Heart left ventricle (tissue), 16 donors: ENCODE measurements around the gene ACE. TPM values are rescaled to one million over a fixed set of nuclear protein-coding genes. Genes with fewer than 3 reads are reported as not detected.

ENCODE experiments used
- ATAC-seq, 4 donors: fragments of 200-7000 bp; cut with Tn5 transposase; one replicate each; pipeline ENCODE4 v1.9.1; 2020 to 2022; ENCODE audit warnings: moderate library complexity in 4 of 4, mild to moderate bottlenecking in 3 of 4, moderate number of reproducible peaks in 1 of 4
- DNase-seq, 5 donors: peaks; one replicate each; pipeline ENCODE4 v3.0.0-alpha.2; 2020
- H3K27ac ChIP-seq, 12 donors: fragments of 200-600 bp; sonication (generic) in 4 of 12; one replicate each; pipeline versions ENCODE4 v1.5.0 to v1.8.0; 2016 to 2022; ENCODE audit warnings: mild to moderate bottlenecking in 2 of 12
- H3K27me3 ChIP-seq, 9 donors: fragments of 200-600 bp; sonication (generic) in 2 of 9; one replicate each; pipeline versions ENCODE4 v1.5.1 to v1.8.0; 2016 to 2022; ENCODE audit warnings: mild to moderate bottlenecking in 3 of 9
- H3K36me3 ChIP-seq, 9 donors: fragments of 200-600 bp; sonication (generic) in 2 of 9; one replicate each; pipeline versions ENCODE4 v1.5.0 to v1.8.0; 2018 to 2022; ENCODE audit warnings: mild to moderate bottlenecking in 2 of 9
- H3K4me1 ChIP-seq, 12 donors: fragments of 200-600 bp; sonication (generic) in 4 of 12; one replicate each; pipeline versions ENCODE4 v1.5.0 to v1.8.0; 2016 to 2022; ENCODE audit warnings: mild to moderate bottlenecking in 3 of 12
- H3K4me3 ChIP-seq, 12 donors: fragments of 200-600 bp; sonication (generic) in 4 of 12; one replicate each; pipeline versions ENCODE4 v1.5.0 to v1.8.0; 2017 to 2022; ENCODE audit warnings: mild to moderate bottlenecking in 9 of 12, moderate library complexity in 4 of 12
- H3K9me3 ChIP-seq, 12 donors: fragments of 200-600 bp; sonication (generic) in 4 of 12; one replicate each; pipeline versions ENCODE4 v1.5.0 to v1.8.0; 2016 to 2022; ENCODE audit warnings: mild to moderate bottlenecking in 1 of 12
- POLR2A ChIP-seq, 2 donors: fragments of 450-650 bp; IDR thresholded peaks; one replicate each; pipeline ENCODE4 v1.6.1; 2017; ENCODE audit warnings: antibody characterized with exemption in 2 of 2, mild to moderate bottlenecking in 2 of 2, moderate library complexity in 2 of 2
- WGBS, 4 donors: extraction: QIAGEN DNeasy Blood & Tissue Kit in 2 of 4; methylation state at CpG; one replicate each; pipeline versions ENCODE4 v1.1.5 to v1.1.7; 2013 to 2018; 5-methylcytosine and 5-hydroxymethylcytosine counted together
- intact Hi-C, 10 donors: fragments of 100-400 bp; cut with DNase I; formaldehyde crosslinking; loops; one replicate each; pipeline versions ENCODE4 v1.11.1 to v1.14.2; 2022
- polyA plus RNA-seq, 2 donors: library from polyadenylated mRNA; stranded (reverse); fragments of 200-250 nt; gene quantifications; one replicate each; pipeline ENCODE4 v1.2.3, GENCODE V29; 2013
- total RNA-seq, 9 donors: library from RNA; depleted of rRNA in 2 of 9; stranded (reverse); fragments of >200 nt in 2 of 9; fragmentation: NEBNext Ultra II Directional in 3 of 9; extraction: Animal tissue kit (Norgen Biotek cat#: 25700) in 3 of 9; gene quantifications; one replicate each; pipeline versions ENCODE4 v1.1.0 to v1.2.4, GENCODE V29; 2016 to 2023
- TF ChIP-seq, protein P1 (sequence below), 12 donors: fragments of 200-600 bp; sonication (generic) in 4 of 12; IDR thresholded peaks; one replicate each; pipeline versions ENCODE4 v1.5.0 to v1.8.0; 2018 to 2022; ENCODE audit warnings: antibody characterized with exemption in 12 of 12, mild to moderate bottlenecking in 5 of 12
- donor health status: ischemic (EF 13 %, LVEDD 7.1; RV severe dilation, severe dysfunction).
- donor health status: healthy with polysubstance abuse.
- donor health status: DM: no; HTN: yes; CAD: no.
- donor health status: DM: no; HTN: no; CAD: no.
- donor health status: ischemic (EF 25% LVEDD 6.9; RV normal size, moderate dysfunction).
- donor health status: ischemic (EF 25% LVEDD 5.7; RV mildly dilated, moderate dysfunction).
- donor health status: healthy.
- donor health status: DM: yes; HTN: yes; CAD: no.
- donor health status: ischemic (EF 35%, LVEDD 5.7; RV mildly dilated, moderate dysfunction).
- donor health status: nonischemic (EF 11% LVEDD 7.7; RV severe dilation, severe dysfunction).
- donor health status: DM: yes; HTN: yes; CAD: no.
- donor health status: PGD.
- donor health status: ischemic (EF 29% LVEDD 5.4; RV normal size, mild dysfunction).
- donor health status: nonischemic (EF 23%, LVEDD 6.1; RV moderate dilation, normal function).

Gene ACE
- total and polyA plus RNA-seq, 11 donors, result 1.6 to 42.3 (median 7.6) TPM

DNA sequence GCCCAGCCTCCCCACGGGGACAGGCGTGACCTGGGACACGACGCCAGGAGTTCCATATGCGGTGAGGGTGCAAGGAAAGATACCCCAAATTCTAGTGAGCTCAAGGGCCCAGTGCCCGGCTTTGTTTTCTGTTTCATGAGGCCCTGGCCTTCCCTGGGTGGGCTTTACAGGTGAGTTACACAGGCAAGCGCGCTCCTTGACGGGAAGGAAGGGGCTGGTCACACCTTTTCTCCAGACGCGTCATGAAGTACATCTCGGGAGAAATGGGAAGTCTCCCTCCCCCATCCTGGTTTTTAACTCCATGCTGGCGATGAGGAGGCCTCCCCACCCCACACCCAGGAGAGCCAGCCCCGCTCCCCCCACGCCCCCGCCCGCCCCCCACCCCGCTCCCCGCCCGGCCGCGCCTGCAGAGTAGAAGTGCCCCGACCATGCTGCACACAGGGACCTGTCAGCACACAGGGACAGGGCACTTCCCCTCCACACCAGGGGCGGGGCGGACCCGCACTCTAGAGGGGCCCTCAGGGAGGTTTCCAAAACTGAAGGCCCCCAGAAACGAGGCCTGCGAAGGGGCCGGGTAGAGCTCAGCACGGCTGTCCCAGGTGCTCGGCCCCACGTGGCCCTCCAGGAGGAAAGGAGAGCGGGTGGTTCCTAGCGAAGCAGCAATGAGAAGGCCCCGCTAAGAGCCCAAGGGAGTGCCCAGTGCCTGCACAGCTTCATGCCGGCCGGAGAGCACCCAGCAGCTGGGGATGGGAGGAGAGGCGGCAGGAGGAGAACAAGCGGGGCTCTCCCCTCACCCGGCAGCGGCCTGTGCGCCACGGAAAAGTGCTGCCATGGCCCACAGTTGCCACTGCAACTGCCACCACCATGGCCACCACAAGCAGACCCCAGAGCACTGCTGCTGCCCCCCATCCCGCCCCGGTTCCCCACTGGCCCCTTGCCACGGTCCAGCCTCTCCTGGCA is 38.5 kb upstream of the ACE start:
- peaks cover 0 to 5% (median 0%) of the 10 kb centered on the region in 9 donors for H3K36me3 ChIP-seq
- TF ChIP-seq, protein P1, sequence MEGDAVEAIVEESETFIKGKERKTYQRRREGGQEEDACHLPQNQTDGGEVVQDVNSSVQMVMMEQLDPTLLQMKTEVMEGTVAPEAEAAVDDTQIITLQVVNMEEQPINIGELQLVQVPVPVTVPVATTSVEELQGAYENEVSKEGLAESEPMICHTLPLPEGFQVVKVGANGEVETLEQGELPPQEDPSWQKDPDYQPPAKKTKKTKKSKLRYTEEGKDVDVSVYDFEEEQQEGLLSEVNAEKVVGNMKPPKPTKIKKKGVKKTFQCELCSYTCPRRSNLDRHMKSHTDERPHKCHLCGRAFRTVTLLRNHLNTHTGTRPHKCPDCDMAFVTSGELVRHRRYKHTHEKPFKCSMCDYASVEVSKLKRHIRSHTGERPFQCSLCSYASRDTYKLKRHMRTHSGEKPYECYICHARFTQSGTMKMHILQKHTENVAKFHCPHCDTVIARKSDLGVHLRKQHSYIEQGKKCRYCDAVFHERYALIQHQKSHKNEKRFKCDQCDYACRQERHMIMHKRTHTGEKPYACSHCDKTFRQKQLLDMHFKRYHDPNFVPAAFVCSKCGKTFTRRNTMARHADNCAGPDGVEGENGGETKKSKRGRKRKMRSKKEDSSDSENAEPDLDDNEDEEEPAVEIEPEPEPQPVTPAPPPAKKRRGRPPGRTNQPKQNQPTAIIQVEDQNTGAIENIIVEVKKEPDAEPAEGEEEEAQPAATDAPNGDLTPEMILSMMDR (IDR thresholded peaks at IDR 0.05), result no peak
- no peak for TF ChIP-seq POLR2A (IDR thresholded peaks at IDR 0.05)
- H3K4me3 ChIP-seq, result no peak overlapping the region
- H3K4me1 ChIP-seq, result peaks cover 8 to 81% (median 55%) of the 10 kb centered on the region in 12 donors
- peak overlapping the region in 2 of 12 donors; percentile 73 to 88 for H3K27ac ChIP-seq
- no peak for DNase-seq
- ATAC-seq, result no peak
- 75 to 81% (median 77%) methylated on average over 22 to 46 of the region's 46 CpGs for WGBS, 4 donors
- no peaks in the 10 kb centered on the region for H3K9me3 ChIP-seq
- H3K27me3 ChIP-seq, result no peaks in the 10 kb centered on the region
- intact Hi-C loops, result no loop called here

DNA sequence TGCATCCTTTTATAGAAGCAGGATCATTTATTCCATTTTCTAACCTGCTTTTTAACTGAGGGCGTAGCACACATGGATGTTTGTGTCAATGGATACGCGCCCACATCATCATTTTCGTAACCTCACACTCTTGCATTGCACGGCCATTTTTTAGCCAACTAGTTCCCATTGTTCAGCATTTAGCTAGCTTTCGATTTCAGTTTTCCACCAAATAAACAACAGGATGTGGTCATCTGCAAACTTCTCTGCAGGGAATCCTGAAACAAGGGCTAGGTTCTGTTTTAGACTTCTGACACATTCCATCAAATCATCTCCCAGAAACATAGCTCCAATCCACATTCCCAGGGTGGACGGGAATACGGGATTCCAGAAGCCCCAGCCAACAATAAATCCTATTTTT is 37.2 kb upstream of the ACE start:
- Histone ChIP-seq H3K27me3 (no peaks in the 10 kb centered on the region), H3K4me1 (peaks cover 5 to 68% (median 42%) of the 10 kb centered on the region in 12 donors), H3K9me3 (no peaks in the 10 kb centered on the region), H3K27ac (peak overlapping the region in 11 of 12 donors; percentile 31 to 88 (median 47)), H3K4me3 (peak overlapping the region in 3 of 12 donors; percentile 14 to 33 (median 16)), H3K36me3 (no peaks in the 10 kb centered on the region)
- no peak for TF ChIP-seq POLR2A (IDR thresholded peaks at IDR 0.05)
- TF ChIP-seq, protein P1 (IDR thresholded peaks at IDR 0.05), result no peak
- DNase-seq, result no peak
- intact Hi-C loops, result loop anchor here in 6 of 10 donors (5.0 to 10.0 kb wide), 3 partner anchors 38 to 173 kb away; partner anchors contain the start of gene ACE (in 4 of the 6)
- WGBS, 4 donors, result 38 to 53% (median 46%) methylated on average over 8 of the region's 8 CpGs
- ATAC-seq, result no peak

DNA sequence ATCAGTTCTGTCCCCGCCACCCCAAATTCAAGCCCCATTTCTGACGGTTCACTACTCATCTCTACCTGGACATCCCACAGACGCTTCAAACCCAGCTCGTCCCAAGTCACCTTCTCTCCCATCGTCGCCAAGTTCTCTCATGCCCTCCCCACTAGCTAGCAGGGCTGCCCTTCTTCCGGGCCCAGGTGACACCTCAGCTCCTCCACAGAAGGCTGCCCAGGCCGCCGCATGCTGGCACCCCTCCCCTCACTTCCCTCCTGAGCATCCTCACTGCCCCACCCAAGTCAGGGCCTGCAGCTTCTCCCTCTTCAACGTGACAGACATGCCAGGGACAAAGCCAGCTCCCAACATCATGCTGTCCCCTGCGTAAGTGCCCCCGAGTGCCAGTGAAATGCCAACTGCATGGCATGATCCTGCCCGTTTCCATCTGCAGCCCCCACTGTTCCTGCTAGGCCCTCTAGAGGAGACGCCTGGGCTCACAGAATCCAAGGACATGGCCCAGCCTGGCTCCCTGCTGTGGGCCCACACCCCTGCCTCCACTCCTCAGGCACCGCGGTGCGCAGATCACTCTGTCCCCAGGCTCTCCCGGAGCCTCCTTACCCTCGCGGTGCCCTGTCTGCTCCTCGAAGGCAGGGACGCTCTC is 36.6 kb upstream of the ACE start:
- peaks cover 0 to 62% (median 36%) of the 10 kb centered on the region in 12 donors for H3K4me1 ChIP-seq
- no peaks in the 10 kb centered on the region for H3K27me3 ChIP-seq
- ATAC-seq (peak in 2 of 4 donors; percentile 16 to 37), DNase-seq (peak in 1 of 5 donors; percentile 47)
- 53 to 62% (median 55%) methylated on average over 20 to 22 of the region's 22 CpGs for WGBS, 4 donors
- intact Hi-C loops, result loop anchor here in 6 of 10 donors (5.0 to 10.0 kb wide), 3 partner anchors 37 to 172 kb away; partner anchors contain the start of gene ACE (in 4 of the 6)
- TF ChIP-seq, protein P1 (IDR thresholded peaks at IDR 0.05), result peak in 4 of 12 donors; percentile 6 to 12 (median 9)
- no peak for TF ChIP-seq POLR2A (IDR thresholded peaks at IDR 0.05)
- H3K36me3 ChIP-seq, result no peaks in the 10 kb centered on the region
- H3K9me3 ChIP-seq, result no peaks in the 10 kb centered on the region
- H3K27ac ChIP-seq, result peak overlapping the region in 11 of 12 donors; percentile 31 to 88 (median 47)
- H3K4me3 ChIP-seq, result peak overlapping the region in 3 of 12 donors; percentile 14 to 33 (median 16)
